Heart right ventricle (tissue), 16 donors: ENCODE measurements around the gene SPEF2. TPM values are rescaled to one million over a fixed set of nuclear protein-coding genes. Genes with fewer than 3 reads are reported as not detected.

Experiments
- ATAC-seq, 8 donors: fragments of 200-7000 bp; cut with Tn5 transposase; one replicate each; pipeline ENCODE4 v1.9.1; 2020; ENCODE audit warnings: mild to moderate bottlenecking in 8 of 8, moderate library complexity in 8 of 8, moderate number of reproducible peaks in 1 of 8
- DNase-seq, 2 donors: peaks; one replicate each; pipeline ENCODE4 v3.0.0-alpha.2; 2020
- H3K27ac ChIP-seq, 10 donors: fragments of 200-600 bp; sonication (generic) in 2 of 10; one replicate each; pipeline versions ENCODE4 v1.5.0 to v1.8.0; 2020 to 2022; ENCODE audit warnings: mild to moderate bottlenecking in 3 of 10
- H3K27me3 ChIP-seq, 7 donors: fragments of 200-600 bp; one replicate each; pipeline ENCODE4 v1.8.0; 2021 to 2022; ENCODE audit warnings: mild to moderate bottlenecking in 2 of 7
- H3K36me3 ChIP-seq, 9 donors: fragments of 200-600 bp; sonication (generic) in 1 of 9; one replicate each; pipeline versions ENCODE4 v1.5.0 to v1.8.0; 2020 to 2022; ENCODE audit warnings: mild to moderate bottlenecking in 2 of 9
- H3K4me1 ChIP-seq, 9 donors: fragments of 200-600 bp; sonication (generic) in 1 of 9; one replicate each; pipeline versions ENCODE4 v1.5.0 to v1.8.0; 2020 to 2022; ENCODE audit warnings: mild to moderate bottlenecking in 4 of 9
- H3K4me3 ChIP-seq, 10 donors: fragments of 200-600 bp; sonication (generic) in 2 of 10; one replicate each; pipeline versions ENCODE4 v1.5.0 to v1.8.0; 2020 to 2022; ENCODE audit warnings: mild to moderate bottlenecking in 7 of 10, moderate library complexity in 2 of 10
- H3K9me3 ChIP-seq, 11 donors: fragments of 200-600 bp in 10 of 11; sonication (generic) in 2 of 11; one replicate each; pipeline versions ENCODE4 v1.5.0 to v1.8.0; 2013 to 2022; ENCODE audit warnings: mild to moderate bottlenecking in 2 of 11, control low read depth in 1 of 11, moderate library complexity in 1 of 11
- CTCF ChIP-seq, 9 donors: fragments of 200-600 bp; sonication (generic) in 2 of 9; IDR thresholded peaks; one replicate each; pipeline versions ENCODE4 v1.5.0 to v1.8.0; 2021 to 2022; ENCODE audit warnings: antibody characterized with exemption in 9 of 9, mild to moderate bottlenecking in 5 of 9, moderate library complexity in 1 of 9
- WGBS, 2 donors: extraction: QIAGEN DNeasy Blood & Tissue Kit; methylation state at CpG; one replicate each; pipeline ENCODE4 v1.1.7; 2013; ENCODE audit warnings: inconsistent platforms in 1 of 2; 5-methylcytosine and 5-hydroxymethylcytosine counted together
- intact Hi-C, 10 donors: fragments of 100-400 bp; cut with DNase I; formaldehyde crosslinking; loops; one replicate each; pipeline versions ENCODE4 v1.11.1 to v1.14.2; 2022
- polyA plus RNA-seq, 2 donors: library from polyadenylated mRNA; stranded (reverse); fragments of 200-250 nt; gene quantifications; one replicate each; pipeline ENCODE4 v1.2.3, GENCODE V29; 2013
- total RNA-seq, 10 donors: library from RNA; stranded (reverse); fragmentation: NEBNext Ultra II Directional in 3 of 10; extraction: Animal tissue kit (Norgen Biotek cat#: 25700) in 3 of 10; gene quantifications; one replicate each; pipeline versions ENCODE4 v1.2.1 to v1.2.4, GENCODE V29; 2021 to 2023
- donor health status: Arrhythmogenic right ventricular cardiomyopathy.
- donor health status: ischemic (EF 13 %, LVEDD 7.1; RV severe dilation, severe dysfunction).
- donor health status: healthy with polysubstance abuse.
- donor health status: DM: no; HTN: yes; CAD: no.
- donor health status: DM: no; HTN: no; CAD: no.
- donor health status: ischemic (EF 25% LVEDD 6.9; RV normal size, moderate dysfunction).
- donor health status: ischemic (EF 25% LVEDD 5.7; RV mildly dilated, moderate dysfunction).
- donor health status: healthy.
- donor health status: DM: yes; HTN: yes; CAD: no.
- donor health status: Ischemic cardiomyopathy.
- donor health status: ischemic (EF 35%, LVEDD 5.7; RV mildly dilated, moderate dysfunction).
- donor health status: nonischemic (EF 11% LVEDD 7.7; RV severe dilation, severe dysfunction).
- donor health status: DM: yes; HTN: yes; CAD: no.
- donor health status: PGD.
- donor health status: ischemic (EF 29% LVEDD 5.4; RV normal size, mild dysfunction).
- donor health status: nonischemic (EF 23%, LVEDD 6.1; RV moderate dilation, normal function).

Gene SPEF2
- total and polyA plus RNA-seq, 12 donors = 0.42 to 3.2 (median 1.7) TPM

DNA sequence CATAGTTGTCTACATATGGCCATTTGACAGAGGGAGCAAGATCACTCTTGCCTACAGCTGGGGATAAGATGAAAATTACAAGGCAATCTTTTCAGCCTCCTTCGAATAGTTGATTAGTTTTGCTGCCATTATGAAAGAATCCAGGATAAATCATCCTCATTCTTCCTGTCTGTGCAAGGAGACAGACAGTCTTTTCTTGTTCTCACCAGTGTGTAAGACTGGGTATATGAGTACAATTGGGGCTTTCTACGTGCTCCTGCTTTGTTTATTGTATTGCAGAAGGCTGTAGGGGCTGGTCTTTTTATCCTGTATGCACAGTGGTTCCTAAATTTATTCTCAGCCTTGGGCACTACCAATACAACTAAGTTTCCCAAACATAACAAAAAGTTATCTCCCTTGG, 76.8 kb downstream of the SPEF2 start:
- no peak for TF ChIP-seq CTCF (IDR thresholded peaks at IDR 0.05)
- DNase-seq (no peak), ATAC-seq (no peak)
- no peaks in the 10 kb centered on the region for H3K9me3 ChIP-seq
- no peak overlapping the region for H3K27ac ChIP-seq
- peaks cover 0 to 10% (median 4%) of the 10 kb centered on the region in 9 donors for H3K4me1 ChIP-seq
- intact Hi-C loops = no loop called here
- no peaks in the 10 kb centered on the region for H3K27me3 ChIP-seq
- H3K36me3 ChIP-seq = no peaks in the 10 kb centered on the region
- H3K4me3 ChIP-seq = no peak overlapping the region
- WGBS, 2 donors = 67 to 69% methylated on average over 2 of the region's 2 CpGs

- TF ChIP-seq CTCF (IDR thresholded peaks at IDR 0.05) = no peak
- ATAC-seq (no peak), DNase-seq (no peak)
- intact Hi-C loops = no loop called here
- Histone ChIP-seq H3K4me3 (no peak overlapping the region), H3K4me1 (peaks cover 0 to 10% (median 4%) of the 10 kb centered on the region in 9 donors), H3K9me3 (no peaks in the 10 kb centered on the region), H3K36me3 (peaks cover 0 to 8% (median 0%) of the 10 kb centered on the region in 9 donors), H3K27ac (no peak overlapping the region), H3K27me3 (no peaks in the 10 kb centered on the region)
- 88 to 89% methylated on average over 4 of the region's 4 CpGs for WGBS, 2 donors
Measured at GRCh38 chr5:35698047-35698808, 80.6 kb downstream of the SPEF2 start.

- no peak for TF ChIP-seq CTCF (IDR thresholded peaks at IDR 0.05)
- WGBS, 2 donors = 98 to 99% methylated on average over 1 of the region's 1 CpG
- Histone ChIP-seq H3K27me3 (no peaks in the 10 kb centered on the region), H3K9me3 (no peaks in the 10 kb centered on the region), H3K4me3 (no peak overlapping the region), H3K27ac (no peak overlapping the region), H3K4me1 (no peaks in the 10 kb centered on the region), H3K36me3 (peaks cover 0 to 9% (median 0%) of the 10 kb centered on the region in 9 donors)
- DNase-seq = no peak
- intact Hi-C loops = no loop called here
- ATAC-seq = no peak
Measured at GRCh38 chr5:35707659-35708058, 90.0 kb downstream of the SPEF2 start.

GRCh38 chr5:35709688-35710087, 92.0 kb downstream of the SPEF2 start:
- ATAC-seq = no peak
- Histone ChIP-seq H3K27me3 (no peaks in the 10 kb centered on the region), H3K4me3 (no peak overlapping the region), H3K4me1 (no peaks in the 10 kb centered on the region), H3K27ac (no peak overlapping the region), H3K36me3 (peaks cover 0 to 9% (median 0%) of the 10 kb centered on the region in 9 donors), H3K9me3 (no peaks in the 10 kb centered on the region)
- TF ChIP-seq CTCF (IDR thresholded peaks at IDR 0.05) = no peak
- intact Hi-C loops = no loop called here
- 97 to 100% methylated on average over 2 of the region's 2 CpGs for WGBS, 2 donors
- no peak for DNase-seq
